HCT116 (cell line): ENCODE measurements around the gene LATS1. TPM values are rescaled to one million over a fixed set of nuclear protein-coding genes. Genes with fewer than 3 reads are reported as not detected.

Experiments
- ATAC-seq: fragments of 200-7000 bp; cut with Tn5 transposase; 2 replicates; pipeline ENCODE4 v1.9.1; 2020; ENCODE audit warnings: mild to moderate bottlenecking, moderate library complexity
- BruUV-seq: library from RNA; stranded (reverse); fragments of 400-500 nt; replicated peaks from 2 replicates; lab custom pipeline; 2021; lab: Mats Ljungman, UMichigan
- CTCF ChIA-PET: fragments of 300-600 bp; sonication (Branson Sonifier 250); formaldehyde crosslinking; loops from one replicate; lab custom pipeline; 2021; ENCODE audit warnings: antibody characterized with exemption; lab: Charles Lee
- POLR2A ChIA-PET: fragments of 300-600, 350-600 bp; sonication (Branson Sonifier 250); formaldehyde crosslinking; loops from one replicate; lab custom pipeline; 2021; ENCODE audit warnings: antibody characterized with exemption; lab: Charles Lee
- RAD21 ChIA-PET, 2 experiments: fragments of 300-600 bp; sonication (Branson Sonifier 250); formaldehyde crosslinking; loops; one replicate each; lab custom pipeline; 2023; ENCODE audit warnings: low total read pairs in 2 of 2; ENCODE audit not compliant: uncharacterized antibody in 2 of 2, unreplicated experiment in 2 of 2, low non-redundant PET in 1 of 2; lab: Charles Lee
- DNase-seq: peaks from one replicate; pipeline ENCODE4 v3.0.0-alpha.2; 2010; ENCODE audit warnings: low read depth, low spot score
- H2AFZ ChIP-seq: fragments of 200-600 bp; shearing (Covaris generic), sonication (generic); 2 replicates; pipeline ENCODE4 v1.6.1; 2017; ENCODE audit warnings: low read depth, mixed run types, mixed read lengths, antibody characterized with exemption, low read length; ENCODE audit not compliant: poor library complexity, severe bottlenecking
- H3K27ac ChIP-seq: 2 replicates; pipeline ENCODE4 v1.5.1; 2012; ENCODE audit warnings: low read depth, low read length
- H3K27me3 ChIP-seq: fragments of 200-600 bp; sonication (generic); 2 replicates; pipeline ENCODE4 v1.6.1; 2016; ENCODE audit warnings: mixed run types, low read length, mixed read lengths; ENCODE audit not compliant: insufficient read depth
- H3K36me3 ChIP-seq, 2 experiments: fragments of 200-500 bp in 1 of 2; fragments of 200-600 bp in 1 of 2; sonication (Bioruptor generic) in 1 of 2; sonication (generic) in 1 of 2; 2 replicates each; pipeline versions ENCODE4 v1.5.1 to v1.6.1; 2014 to 2016; ENCODE audit warnings: low read length in 2 of 2, inconsistent platforms in 1 of 2, mixed read lengths in 1 of 2, mixed run types in 1 of 2; ENCODE audit not compliant: insufficient read depth in 2 of 2, control insufficient read depth in 1 of 2
- H3K4me1 ChIP-seq, 2 experiments: fragments of 200-600 bp in 1 of 2; sonication (generic) in 1 of 2; 2 replicates each; pipeline versions ENCODE4 v1.5.1 to v1.6.1; 2012 to 2017; ENCODE audit warnings: low read length in 2 of 2, inconsistent platforms in 1 of 2, mild to moderate bottlenecking in 1 of 2, mixed read lengths in 1 of 2, mixed run types in 1 of 2, moderate library complexity in 1 of 2; ENCODE audit not compliant: insufficient read depth in 2 of 2, control insufficient read depth in 1 of 2
- H3K4me2 ChIP-seq: fragments of 200-600 bp; sonication (generic); 2 replicates; pipeline ENCODE4 v1.6.1; 2017; ENCODE audit warnings: mixed run types, low read length, mixed read lengths
- H3K4me3 ChIP-seq, 2 experiments: fragments of 200-600 bp in 1 of 2; sonication (generic) in 1 of 2; replicated peaks in 1 of 2; 2 replicates each; pipeline ENCODE4 v1.5.1; 2011 to 2016; ENCODE audit warnings: low read length in 2 of 2, control low read depth in 1 of 2, low read depth in 1 of 2, mild to moderate bottlenecking in 1 of 2, mixed read lengths in 1 of 2, mixed run types in 1 of 2
- H3K79me2 ChIP-seq: fragments of 200-600 bp; sonication (generic); 2 replicates; pipeline ENCODE4 v1.6.1; 2017; ENCODE audit warnings: mild to moderate bottlenecking, mixed run types, low read length, moderate library complexity, mixed read lengths; ENCODE audit not compliant: insufficient read depth
- H3K9ac ChIP-seq: fragments of 200-600 bp; sonication (generic); 2 replicates; pipeline ENCODE4 v1.6.1; 2016; ENCODE audit warnings: low read length, mixed read lengths
- H3K9me2 ChIP-seq: fragments of 200-600 bp; sonication (generic), shearing (Covaris generic); 2 replicates; pipeline ENCODE4 v1.6.1; 2017; ENCODE audit warnings: mixed run types, mild to moderate bottlenecking, moderate library complexity; ENCODE audit not compliant: insufficient read depth
- H3K9me3 ChIP-seq, 2 experiments: fragments of 200-500 bp in 1 of 2; fragments of 200-600 bp in 1 of 2; sonication (Bioruptor generic) in 1 of 2; sonication (generic) in 1 of 2; 2 replicates each; pipeline ENCODE4 v1.6.1; 2014 to 2017; ENCODE audit warnings: low read length in 2 of 2, mixed read lengths in 2 of 2, inconsistent platforms in 1 of 2, low read depth in 1 of 2, mild to moderate bottlenecking in 1 of 2, mixed run types in 1 of 2, moderate library complexity in 1 of 2; ENCODE audit not compliant: control insufficient read depth in 1 of 2, insufficient read depth in 1 of 2
- H4K20me1 ChIP-seq: fragments of 200-600 bp; sonication (generic), shearing (Covaris generic); 2 replicates; pipeline ENCODE4 v1.6.1; 2017; ENCODE audit warnings: mixed run types, mild to moderate bottlenecking, moderate library complexity; ENCODE audit not compliant: insufficient read depth
- ATF3 ChIP-seq: IDR thresholded peaks from 2 replicates; pipeline ENCODE4 v1.6.1; 2012
- CBX3 ChIP-seq: IDR thresholded peaks from 2 replicates; pipeline ENCODE4 v1.6.1; 2012; ENCODE audit warnings: low read depth
- CEBPB ChIP-seq: IDR thresholded peaks from 2 replicates; pipeline ENCODE4 v1.6.1; 2012; ENCODE audit warnings: low read depth
- CTCF ChIP-seq, 3 experiments: fragments of 200-600 bp in 1 of 3; sonication (generic) in 1 of 3; IDR thresholded peaks in 2 of 3; conservative IDR thresholded peaks in 1 of 3; 2 replicates each; pipeline ENCODE4 v1.5.1; 2012 to 2017; ENCODE audit warnings: low read depth in 2 of 3, low read length in 2 of 3, antibody characterized with exemption in 1 of 3, borderline replicate concordance in 1 of 3, control low read depth in 1 of 3, mild to moderate bottlenecking in 1 of 3, mixed read lengths in 1 of 3, mixed run types in 1 of 3, moderate library complexity in 1 of 3; ENCODE audit not compliant: insufficient read depth in 1 of 3
- EGR1 ChIP-seq: IDR thresholded peaks from 2 replicates; pipeline ENCODE4 v1.6.1; 2012; ENCODE audit warnings: low read depth
- ELF1 ChIP-seq: IDR thresholded peaks from 2 replicates; pipeline ENCODE4 v1.6.1; 2012; ENCODE audit warnings: low read depth, borderline replicate concordance
- EZH2 ChIP-seq: fragments of 200-600 bp; sonication (generic); IDR thresholded peaks from 2 replicates; pipeline ENCODE4 v1.6.1; 2017; ENCODE audit warnings: antibody characterized with exemption, mixed run types
- FOSL1 ChIP-seq: IDR thresholded peaks from 2 replicates; pipeline ENCODE4 v1.6.1; 2012; ENCODE audit warnings: low read depth
- MAX ChIP-seq: IDR thresholded peaks from 2 replicates; pipeline ENCODE4 v1.6.1; 2012
- POLR2A ChIP-seq: IDR thresholded peaks from 2 replicates; pipeline ENCODE4 v1.7.0; 2011; ENCODE audit warnings: borderline replicate concordance; ENCODE audit not compliant: insufficient read depth, insufficient read length; ENCODE audit errors: extremely low read depth
- POLR2AphosphoS5 ChIP-seq: IDR thresholded peaks from 2 replicates; pipeline ENCODE4 v1.6.1; 2011; ENCODE audit warnings: mild to moderate bottlenecking, low read depth, low read length, moderate library complexity
- RAD21 ChIP-seq: IDR thresholded peaks from 2 replicates; pipeline ENCODE4 v1.6.1; 2012; ENCODE audit warnings: low read depth, mild to moderate bottlenecking
- SP1 ChIP-seq: IDR thresholded peaks from 2 replicates; pipeline ENCODE4 v1.6.1; 2012; ENCODE audit warnings: low read depth
- YY1 ChIP-seq: IDR thresholded peaks from 2 replicates; pipeline ENCODE4 v1.6.1; 2011; ENCODE audit warnings: low read length, low read depth, moderate library complexity, mild to moderate bottlenecking; ENCODE audit not compliant: insufficient replicate concordance; ENCODE audit errors: extremely low read depth
- ZBTB33 ChIP-seq: IDR thresholded peaks from 2 replicates; pipeline ENCODE4 v1.6.1; 2011; ENCODE audit warnings: mild to moderate bottlenecking, low read length, moderate library complexity; ENCODE audit not compliant: insufficient replicate concordance; ENCODE audit errors: extremely low read depth
- ZFX ChIP-seq: fragments of 450-650 bp; IDR thresholded peaks from 2 replicates; pipeline ENCODE4 v1.6.1; 2017
- intact Hi-C: fragments of 100-400 bp; cut with micrococcal nuclease; formaldehyde crosslinking; loops from 2 replicates; pipeline ENCODE4 v1.10.0; 2022
- total RNA-seq: library from RNA; stranded (reverse); gene quantifications from one replicate; pipeline ENCODE4 v1.2.1, GENCODE V29; 2021; ENCODE audit not compliant: unreplicated experiment

Gene LATS1
- total RNA-seq, 1 experiment from 2014 or later: 21.6 TPM

- Histone ChIP-seq H3K79me2 (peaks cover 68% of the 10 kb centered on the region), H3K9me3 (no peaks in the 10 kb centered on the region), H3K4me1 (peaks cover 15 to 28% of the 10 kb centered on the region in 2 experiments), H3K9me2 (no peaks in the 10 kb centered on the region), H3K36me3 (no peaks in the 10 kb centered on the region), H3K27ac (peak overlapping the region; percentile 94), H3K9ac (peak overlapping the region; percentile 98), H3K4me2 (peak overlapping the region; percentile 91), H3K27me3 (no peaks in the 10 kb centered on the region), H4K20me1 (peaks cover 7% of the 10 kb centered on the region; the same call in 1 of the 2 replicates), H2AFZ (no peak overlapping the region), H3K4me3 (peak overlapping the region; percentile 85 to 99)
- CTCF ChIA-PET: no interaction called here
- ATAC-seq (peak; percentile 65), DNase-seq (peak; percentile 31)
- POLR2A ChIA-PET: no interaction called here
- BruUV-seq: no TSS peak
- RAD21 ChIA-PET: interaction anchor here in 1 of 2 experiments (0.7 kb wide), 1 partner anchor 46 kb away, joined by 3 read pairs; no protein-coding TSS in a partner anchor
- intact Hi-C loops: no loop called here
- no peak for TF ChIP-seq POLR2AphosphoS5
- TF ChIP-seq ATF3: no peak
- TF ChIP-seq ZFX: no peak; the same call in 1 of the 2 replicates
- TF ChIP-seq ZBTB33: no peak
- TF ChIP-seq EZH2: no peak
- TF ChIP-seq CBX3: no peak; the same call in 1 of the 2 replicates
- TF ChIP-seq SP1: no peak
- TF ChIP-seq ELF1: no peak
- no peak for TF ChIP-seq POLR2A
- no peak for TF ChIP-seq EGR1
- TF ChIP-seq CEBPB: no peak
- no peak for TF ChIP-seq FOSL1
- TF ChIP-seq YY1: no peak
- TF ChIP-seq RAD21: no peak
- no peak for TF ChIP-seq CTCF (IDR thresholded peaks at IDR 0.05 in 2 of 3, conservative IDR thresholded peaks at IDR 0.05 in 1 of 3; ENCODE audit: borderline replicate concordance in 1 of 3, insufficient read depth in 1 of 3, low read depth in 2 of 3, low read length in 2 of 3)
- TF ChIP-seq MAX: no peak
These were observed 32.3 kb upstream of the LATS1 start for GRCh38 chr6:149750136-149750609.
